IMR-90 (cell line): Measurements from ENCODE around the gene PLA2G4A. TPM values are rescaled to one million over a fixed set of nuclear protein-coding genes. Genes with fewer than 3 reads are reported as not detected.
A peak's percentile ranks its signal among the peaks of the same experiment; 100 is the strongest.

Source experiments
- ATAC-seq: fragments of 200-7000 bp; cut with Tn5 transposase; 2 replicates; pipeline ENCODE4 v1.9.1; 2020; ENCODE audit warnings: low read depth, mild to moderate bottlenecking, moderate library complexity
- BruUV-seq: library from RNA; stranded (reverse); fragments of 400-500 nt; replicated peaks from 2 replicates; lab custom pipeline; 2021; lab: Mats Ljungman, UMichigan
- CTCF ChIA-PET: fragments of 300-600 bp; formaldehyde crosslinking; extraction: SDS; loops from one replicate; lab custom pipeline; 2021; ENCODE audit warnings: antibody characterized with exemption; lab: Yijun Ruan, JAX
- POLR2A ChIA-PET: fragments of 300-600 bp; sonication (Branson Sonifier 250); formaldehyde crosslinking; loops from one replicate; lab custom pipeline; 2022; ENCODE audit warnings: antibody characterized with exemption; ENCODE audit not compliant: unreplicated experiment; lab: Charles Lee
- DNase-seq: peaks from one replicate; pipeline ENCODE4 v3.0.0; 2013
- H2AFZ ChIP-seq: replicated peaks from 2 replicates; pipeline ENCODE3; 2013; ENCODE audit warnings: low read length, mild to moderate bottlenecking; ENCODE audit not compliant: poor library complexity
- H2AK5ac ChIP-seq: 2 replicates; pipeline ENCODE4 v1.6.1; 2013; ENCODE audit warnings: low read depth, low read length, inconsistent platforms
- H2AK9ac ChIP-seq: replicated peaks from 2 replicates; pipeline ENCODE3; 2013; ENCODE audit warnings: mild to moderate bottlenecking, low read depth, low read length, moderate library complexity; ENCODE audit not compliant: poor library complexity
- H2BK120ac ChIP-seq: 2 replicates; pipeline ENCODE4 v1.6.1; 2013; ENCODE audit warnings: low read depth, low read length, inconsistent platforms
- H2BK15ac ChIP-seq: 3 replicates; pipeline ENCODE4 v1.6.1; 2013; ENCODE audit warnings: low read depth, low read length, inconsistent platforms
- H2BK20ac ChIP-seq: 2 replicates; pipeline ENCODE4 v1.6.1; 2013; ENCODE audit warnings: low read depth, mild to moderate bottlenecking, inconsistent platforms, low read length, moderate library complexity
- H2BK5ac ChIP-seq: 2 replicates; pipeline ENCODE4 v1.6.1; 2013; ENCODE audit warnings: mild to moderate bottlenecking, low read depth, low read length, inconsistent platforms; ENCODE audit not compliant: poor library complexity, severe bottlenecking
- H3K14ac ChIP-seq: replicated peaks from 2 replicates; pipeline ENCODE4 v1.6.1; 2013; ENCODE audit warnings: low read depth, low read length, inconsistent platforms
- H3K18ac ChIP-seq: 2 replicates; pipeline ENCODE4 v1.6.1; 2013; ENCODE audit warnings: low read depth, low read length, control low read depth
- H3K23ac ChIP-seq: 2 replicates; pipeline ENCODE4 v1.6.1; 2013; ENCODE audit warnings: low read depth, low read length, inconsistent platforms
- H3K27ac ChIP-seq: 2 replicates; pipeline ENCODE4 v1.5.1; 2013; ENCODE audit warnings: mild to moderate bottlenecking, control low read depth, low read length; ENCODE audit not compliant: insufficient read depth
- H3K27me3 ChIP-seq: 2 replicates; pipeline ENCODE4 v1.6.1; 2013; ENCODE audit warnings: low read length; ENCODE audit not compliant: control insufficient read depth, insufficient read depth
- H3K36me3 ChIP-seq: 2 replicates; pipeline ENCODE4 v1.6.1; 2013; ENCODE audit warnings: low read length, mixed read lengths; ENCODE audit not compliant: control insufficient read depth, insufficient read depth
- H3K4ac ChIP-seq: 2 replicates; pipeline ENCODE4 v1.6.1; 2013; ENCODE audit warnings: low read depth, low read length, inconsistent platforms
- H3K4me1 ChIP-seq: 2 replicates; pipeline ENCODE4 v1.6.1; 2013; ENCODE audit warnings: low read length, mixed read lengths; ENCODE audit not compliant: control insufficient read depth, insufficient read depth
- H3K4me2 ChIP-seq: 2 replicates; pipeline ENCODE4 v1.6.1; 2013; ENCODE audit warnings: low read depth, mild to moderate bottlenecking, control low read depth, low read length, moderate library complexity
- H3K4me3 ChIP-seq: 2 replicates; pipeline ENCODE4 v1.5.1; 2013; ENCODE audit warnings: low read depth, mild to moderate bottlenecking, control low read depth, low read length, moderate library complexity; ENCODE audit not compliant: insufficient read depth
- H3K56ac ChIP-seq: 2 replicates; pipeline ENCODE4 v1.6.1; 2013; ENCODE audit warnings: low read length, inconsistent platforms; ENCODE audit not compliant: insufficient read depth; ENCODE audit errors: extremely low read depth
- H3K79me1 ChIP-seq, 2 experiments: 2 replicates each; pipeline ENCODE4 v1.6.1; 2013; ENCODE audit warnings: low read length in 2 of 2, inconsistent platforms in 1 of 2, low read depth in 1 of 2
- H3K9ac ChIP-seq: 2 replicates; pipeline ENCODE4 v1.6.1; 2013; ENCODE audit warnings: low read depth, low read length, control low read depth
- H3K9me1 ChIP-seq: 2 replicates; pipeline ENCODE4 v1.6.1; 2013; ENCODE audit warnings: low read length, inconsistent platforms; ENCODE audit not compliant: insufficient read depth
- H3K9me3 ChIP-seq: 2 replicates; pipeline ENCODE4 v1.6.1; 2013; ENCODE audit warnings: low read length; ENCODE audit not compliant: control insufficient read depth, insufficient read depth
- H4K20me1 ChIP-seq: 2 replicates; pipeline ENCODE4 v1.6.1; 2013; ENCODE audit warnings: low read length, inconsistent platforms; ENCODE audit not compliant: insufficient read depth
- H4K5ac ChIP-seq: 2 replicates; pipeline ENCODE4 v1.6.1; 2013; ENCODE audit warnings: mild to moderate bottlenecking, low read depth, low read length, control low read depth
- H4K8ac ChIP-seq, 2 experiments: 2 replicates each; pipeline ENCODE4 v1.6.1; 2013; ENCODE audit warnings: low read depth in 2 of 2, low read length in 2 of 2, control low read depth in 1 of 2, inconsistent platforms in 1 of 2
- H4K91ac ChIP-seq: 2 replicates; pipeline ENCODE4 v1.6.1; 2013; ENCODE audit warnings: low read depth, low read length, inconsistent platforms; ENCODE audit not compliant: insufficient read depth
- FOS ChIP-seq: fragments of 150-350 bp; IDR thresholded peaks from 2 replicates; pipeline ENCODE4 v1.6.1; 2016; ENCODE audit warnings: low read depth, low read length
- MAFK ChIP-seq: IDR thresholded peaks from 2 replicates; pipeline ENCODE4 v1.6.1; 2012; ENCODE audit warnings: low read depth, low read length, improper control_type of control experiment
- MXI1 ChIP-seq: IDR thresholded peaks from 2 replicates; pipeline ENCODE4 v1.6.1; 2012; ENCODE audit warnings: low read depth, mild to moderate bottlenecking, low read length, moderate library complexity, borderline replicate concordance
- WGBS, 2 experiments: methylation state at CpG; one replicate each; pipeline versions ENCODE4 v1.1.5 to v1.1.7; 2013; ENCODE audit warnings: missing lambda C conversion rate in 2 of 2; ENCODE audit not compliant: insufficient read length in 1 of 2; ENCODE audit errors: extremely low coverage in 2 of 2; 5-methylcytosine and 5-hydroxymethylcytosine counted together
- dilution Hi-C: fragments of 300-500 bp; cut with HindIII; formaldehyde crosslinking; loops from one replicate; pipeline ENCODE4 v1.14.3; 2018; ENCODE audit warnings: low sequenced_read_pairs; ENCODE audit not compliant: unreplicated experiment
- in situ Hi-C: fragments of 300-500 bp; cut with MboI; formaldehyde crosslinking; loops from 3 replicates; pipeline ENCODE4 v1.14.3; 2019; ENCODE audit warnings: low sequenced_read_pairs, inconsistent platforms, mixed read lengths
- intact Hi-C: fragments of 100-400 bp; cut with micrococcal nuclease; formaldehyde crosslinking; loops from 2 replicates; pipeline ENCODE4 v1.10.0; 2022
- polyA plus RNA-seq, 3 experiments: library from polyadenylated mRNA; depleted of rRNA; stranded (reverse); fragments of >200 nt; gene quantifications; 2 replicates each; pipeline ENCODE4 v1.2.3, GENCODE V29; 2012; ENCODE audit warnings: low replicate concordance in 1 of 3
- total RNA-seq: library from RNA; depleted of rRNA; stranded (reverse); fragments of >200 nt; gene quantifications from 2 replicates; pipeline ENCODE4 v1.2.3, GENCODE V29; 2012

The PLA2G4A gene
- total and polyA plus RNA-seq, 2 of the 4 experiments (the other 2 are of a cell fraction), result 1.6 to 3.8 TPM

DNA sequence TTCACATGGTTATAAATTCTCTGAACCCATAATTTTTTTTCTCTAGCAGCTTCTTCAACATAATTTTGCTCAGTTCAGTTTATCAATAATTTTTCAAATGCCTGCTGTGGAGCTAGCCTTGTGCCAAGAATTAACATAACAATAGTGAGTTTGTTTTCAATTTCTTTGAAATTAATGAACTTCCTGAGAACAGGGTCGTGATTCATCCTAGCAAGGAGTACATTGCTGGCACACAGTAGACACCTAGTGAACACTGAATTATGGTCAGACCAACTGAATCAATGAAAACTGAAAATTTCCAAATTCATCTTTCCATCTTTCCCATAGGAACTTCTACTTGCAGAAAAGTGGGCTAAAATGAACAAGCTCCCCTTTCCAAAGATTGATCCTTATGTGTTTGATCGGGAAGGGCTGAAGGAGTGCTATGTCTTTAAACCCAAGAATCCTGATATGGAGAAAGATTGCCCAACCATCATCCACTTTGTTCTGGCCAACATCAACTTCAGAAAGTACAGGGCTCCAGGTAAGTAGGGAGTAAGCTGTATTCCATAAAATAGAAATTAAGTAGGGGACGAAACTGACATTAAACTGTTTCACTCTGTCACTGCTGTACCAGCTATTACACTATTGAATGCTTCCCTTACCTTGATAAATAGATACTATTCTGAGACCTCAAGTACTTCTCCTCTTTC is 148.7 kb downstream of the PLA2G4A start (continued):
- TF ChIP-seq FOS, result no peak

DNA sequence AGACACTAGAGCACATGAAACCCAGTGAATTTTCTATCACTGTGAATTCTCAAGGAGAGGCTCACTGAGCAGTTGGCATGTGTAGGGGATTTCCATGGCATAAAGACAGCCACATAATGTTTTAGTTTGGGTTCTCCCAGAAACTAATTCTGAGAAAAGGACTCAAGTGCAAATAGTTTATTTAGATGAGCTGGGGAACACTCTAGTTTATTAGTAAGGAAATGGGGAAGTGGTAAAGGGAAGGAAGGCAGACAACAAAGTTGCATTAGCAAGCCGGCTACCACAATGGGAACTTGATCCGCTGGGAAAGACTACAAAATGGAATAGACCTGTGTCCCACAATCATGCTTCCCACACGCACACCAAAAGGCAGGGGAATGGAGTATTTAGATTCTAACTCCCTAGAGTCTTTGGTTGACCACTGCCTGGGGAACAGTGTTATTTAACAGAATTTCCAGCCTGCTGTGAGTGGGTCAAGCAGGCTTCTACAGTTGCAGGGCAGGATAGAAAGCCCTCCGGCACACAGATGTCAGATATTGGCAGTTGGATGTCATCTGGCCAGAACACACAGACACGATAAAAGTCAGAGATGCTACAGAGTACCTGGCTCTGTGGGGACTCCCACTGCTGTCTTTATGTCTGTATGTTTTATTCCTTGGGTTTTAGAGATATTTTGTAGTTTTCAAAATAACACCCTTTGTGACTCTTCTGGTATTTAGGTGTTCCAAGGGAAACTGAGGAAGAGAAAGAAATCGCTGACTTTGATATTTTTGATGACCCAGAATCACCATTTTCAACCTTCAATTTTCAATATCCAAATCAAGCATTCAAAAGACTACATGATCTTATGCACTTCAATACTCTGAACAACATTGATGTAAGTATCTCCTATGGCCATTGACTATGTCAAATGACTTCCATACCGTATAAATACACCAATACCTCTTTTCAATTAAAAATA is 150.1 kb downstream of the PLA2G4A start:
- H3K56ac ChIP-seq, result no peak overlapping the region
- H3K27ac ChIP-seq, result no peak overlapping the region
- H3K4me2 ChIP-seq, result no peak overlapping the region
- H3K9me3 ChIP-seq, result no peaks in the 10 kb centered on the region
- no peak overlapping the region for H2AFZ ChIP-seq
- no peak overlapping the region for H3K9ac ChIP-seq
- H3K14ac ChIP-seq, result no peak overlapping the region
- POLR2A ChIA-PET, result no interaction called here
- no peak overlapping the region for H3K23ac ChIP-seq
- no peak overlapping the region for H4K8ac ChIP-seq
- DNase-seq (no peak), ATAC-seq (no peak)
- no peaks in the 10 kb centered on the region for H3K36me3 ChIP-seq
- in situ Hi-C loops (no loop called here), dilution Hi-C loops (loop anchor here (25.0 kb wide), 1 partner anchor 367 kb away; no protein-coding TSS in a partner anchor), intact Hi-C loops (no loop called here)
- peak overlapping the region; percentile 31; the same call in 1 of the 2 replicates for H4K91ac ChIP-seq
- H3K27me3 ChIP-seq, result no peaks in the 10 kb centered on the region
- peak overlapping the region; percentile 18; the same call in 1 of the 2 replicates for H3K4ac ChIP-seq
- no peak overlapping the region for H2BK15ac ChIP-seq
- no peak overlapping the region; the same call in 1 of the 2 replicates for H2AK5ac ChIP-seq
- H3K4me3 ChIP-seq, result no peak overlapping the region
- no peak overlapping the region for H2BK5ac ChIP-seq
- CTCF ChIA-PET, result no interaction called here
- no peaks in the 10 kb centered on the region for H4K20me1 ChIP-seq
- 100% methylated on average over 2 of the region's 7 CpGs; no CpG with 5 or more reads in 1 of the 2 experiments for WGBS, 2 experiments
- no peak overlapping the region for H2BK20ac ChIP-seq
- peaks cover 10% of the 10 kb centered on the region for H3K4me1 ChIP-seq
- no peaks in the 10 kb centered on the region for H3K9me1 ChIP-seq
- BruUV-seq, result no TSS peak
- H2AK9ac ChIP-seq, result no peak overlapping the region
- peak overlapping the region; percentile 62; the same call in 1 of the 2 replicates for H3K18ac ChIP-seq
- 0 out of 2 replicates have a peak overlapping the region, but pooled peaks have one; percentile 51 for H2BK120ac ChIP-seq
- TF ChIP-seq MAFK (peak; percentile 88), MXI1 (no peak)
- H4K5ac ChIP-seq, result no peak overlapping the region
- H3K79me1 ChIP-seq, result no peaks in the 10 kb centered on the region
